Renal cortical epithelial cell (primary cell): ENCODE data around the gene SRSF10. TPM values are rescaled to one million over a fixed set of nuclear protein-coding genes. Genes with fewer than 3 reads are reported as not detected.
A peak's percentile ranks its signal among the peaks of the same experiment; 100 is the strongest.
"Not testable (repeated sequence)": the region's sequence is repeated elsewhere in the genome, so short reads cannot be mapped to it uniquely, and the experiment has no call there.

Experiments used
- DNase-seq: peaks from one replicate; pipeline ENCODE4 v3.0.0-alpha.2; 2011; ENCODE audit warnings: low read depth
- total RNA-seq: library from RNA; depleted of rRNA; stranded (reverse); fragments of >200 nt; gene quantifications from 2 replicates; pipeline ENCODE4 v1.2.3, GENCODE V29; 2014

The SRSF10 gene
- 87.5 and 132 TPM in 2 replicates for total RNA-seq

- peak; percentile 94 for DNase-seq
Measured at GRCh38 chr1:23979881-23980727, at the start of gene SRSF10. TSS of gene SRSF10 (minus strand) at chr1:23980327. CDS start at chr1:23980255, 72 bp downstream.

- DNase-seq, result peak; percentile 75
Measured at GRCh38 chr1:24027838-24028468, 47.8 kb upstream of the SRSF10 start.

- peak; percentile 96 for DNase-seq
Measured at GRCh38 chr1:24022581-24023361, 42.6 kb upstream of the SRSF10 start.

GRCh38 chr1:24021403-24022266, 41.5 kb upstream of the SRSF10 start:
- DNase-seq, result no peak

GRCh38 chr1:24020470-24020869, 40.3 kb upstream of the SRSF10 start:
- no peak for DNase-seq

DNA sequence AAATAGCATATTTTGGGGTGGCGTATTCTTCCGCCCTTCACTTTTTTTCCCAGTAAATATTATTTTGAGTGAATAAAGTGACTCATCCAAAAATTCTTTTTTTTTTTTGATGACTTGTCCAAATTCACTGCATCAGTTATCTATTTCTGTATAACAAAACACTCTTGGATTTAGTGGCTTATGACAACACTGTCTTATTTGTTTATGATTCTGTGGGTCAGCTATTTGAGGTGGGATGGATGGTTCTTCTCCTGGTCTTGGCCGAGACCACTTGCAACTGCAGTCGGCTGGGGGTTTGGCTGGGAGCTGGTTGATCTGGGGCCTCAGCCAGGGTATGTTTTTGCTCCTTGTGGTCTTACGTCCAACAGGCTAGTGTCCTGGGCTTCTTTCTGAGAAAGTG, 39.9 kb upstream of the SRSF10 start:
- no peak for DNase-seq

GRCh38 chr1:24018611-24019580, 38.8 kb upstream of the SRSF10 start:
- DNase-seq, result peak; percentile 99

DNA sequence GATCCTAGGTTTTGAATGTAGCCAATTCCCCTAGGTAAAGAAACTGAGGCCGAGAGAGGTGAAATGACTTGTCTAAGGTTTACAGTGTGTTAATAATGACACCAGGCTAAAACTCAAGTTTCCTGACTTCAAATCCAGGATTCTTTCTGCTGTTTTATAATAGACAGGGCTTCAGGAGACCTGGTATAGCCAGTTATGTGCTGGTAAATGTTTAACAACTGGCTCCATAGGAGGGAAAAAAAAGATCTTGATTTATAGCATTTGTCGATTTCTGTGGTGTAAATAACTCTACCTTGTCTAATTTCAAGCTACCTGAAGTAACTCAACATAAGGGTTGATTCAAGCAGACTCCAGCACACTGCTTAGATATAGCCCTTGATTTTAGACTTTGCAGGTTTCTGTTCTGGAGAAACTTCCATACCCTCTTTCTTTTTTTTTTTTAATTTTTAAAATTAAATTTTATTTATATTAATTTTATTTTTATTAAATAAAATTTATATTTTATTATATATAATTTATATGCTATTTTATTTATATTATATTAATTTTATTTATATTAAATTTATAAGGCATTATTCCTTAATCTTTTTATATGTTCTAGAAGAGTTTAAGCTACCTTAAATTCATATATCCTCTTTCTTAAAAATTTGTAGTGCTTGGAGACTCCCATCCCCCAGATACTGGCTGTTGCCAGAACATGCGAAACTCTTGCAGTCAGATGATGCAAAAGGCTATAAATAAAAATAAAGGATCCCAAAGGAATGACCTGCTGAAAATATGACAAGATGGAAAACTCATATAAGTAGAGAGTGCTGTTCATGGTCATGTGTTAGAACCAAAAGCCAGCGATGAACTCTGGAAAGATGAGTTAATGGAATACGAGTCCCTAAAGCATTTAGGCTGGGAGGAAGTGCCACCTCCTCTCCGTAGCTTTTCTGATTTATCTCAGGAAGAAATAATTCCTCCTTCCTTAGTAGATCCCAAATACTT, 35.4 kb upstream of the SRSF10 start:
- DNase-seq, result peak; percentile 52

- not testable (repeated sequence) for DNase-seq
Measured at GRCh38 chr1:24012878-24013277, 32.8 kb upstream of the SRSF10 start.

- DNase-seq, result no peak
Measured at GRCh38 chr1:24010650-24011049, 30.5 kb upstream of the SRSF10 start.

DNA sequence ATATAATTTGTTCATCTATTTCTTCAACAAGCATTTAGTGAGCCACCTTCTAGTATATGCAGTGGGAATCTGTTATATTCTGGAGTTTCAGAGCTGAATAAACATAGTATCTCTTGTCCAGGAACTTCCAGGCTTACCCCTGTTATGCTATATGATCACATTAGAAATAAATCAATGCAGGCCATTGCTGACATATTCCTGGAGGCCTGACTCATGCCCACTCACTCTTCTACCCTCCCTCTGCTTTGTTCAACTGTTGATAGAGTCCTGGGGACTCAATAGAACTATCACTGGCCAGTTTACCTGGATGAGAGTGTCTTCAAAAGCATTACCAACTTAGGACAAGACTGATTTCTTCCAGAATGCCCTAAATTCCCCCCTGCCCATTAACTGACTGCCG, 29.3 kb upstream of the SRSF10 start:
- DNase-seq, result peak; percentile 83

GRCh38 chr1:24008574-24009184, 28.6 kb upstream of the SRSF10 start:
- DNase-seq, result not testable (repeated sequence)

- no peak for DNase-seq
Measured at GRCh38 chr1:24007079-24007478, 27.0 kb upstream of the SRSF10 start.

DNA sequence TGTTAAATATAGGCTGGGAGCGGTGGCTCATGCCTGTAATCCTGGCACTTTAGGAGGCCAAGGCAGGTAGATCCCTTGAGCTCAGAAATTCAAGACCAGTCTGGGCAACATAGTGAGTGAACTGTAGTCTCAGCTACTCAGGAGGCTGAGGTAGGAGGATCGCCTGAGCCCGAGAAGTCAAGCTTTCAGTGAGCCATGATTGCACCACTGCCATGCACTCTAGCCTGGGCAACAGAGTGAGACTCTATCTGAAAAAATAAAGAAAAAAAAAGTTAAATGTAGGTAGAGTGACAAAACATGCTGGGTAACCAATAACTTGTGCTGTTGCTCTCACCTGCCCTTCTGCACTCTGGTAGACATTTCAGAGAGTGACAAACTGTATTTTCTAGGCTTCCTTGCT, 25.0 kb upstream of the SRSF10 start:
- DNase-seq, result no peak

- DNase-seq, result no peak
Measured at GRCh38 chr1:24004132-24004531, 24.0 kb upstream of the SRSF10 start.

- peak; percentile 96 for DNase-seq
Measured at GRCh38 chr1:24003331-24003972, 23.3 kb upstream of the SRSF10 start.

DNA sequence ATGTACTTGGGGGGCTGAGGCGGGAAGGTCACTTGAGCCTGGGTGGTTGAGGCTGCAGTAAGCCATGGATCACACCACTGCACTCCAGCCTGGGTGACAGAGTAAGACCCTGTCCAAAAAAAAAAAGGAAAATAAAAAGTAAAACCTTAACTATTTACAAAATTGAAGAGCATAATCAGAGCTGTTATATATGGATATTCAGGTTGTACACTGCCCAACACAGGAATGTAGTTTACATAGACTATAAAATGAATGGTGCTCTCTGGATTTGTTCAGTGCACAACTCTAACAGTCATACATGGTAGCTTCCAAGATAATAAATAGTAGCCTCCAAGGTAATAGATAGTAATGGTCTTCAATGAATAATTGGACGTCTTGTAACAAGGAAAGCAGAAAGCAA, 22.6 kb upstream of the SRSF10 start:
- no peak for DNase-seq

GRCh38 chr1:23999156-23999671, 19.1 kb upstream of the SRSF10 start:
- DNase-seq, result peak; percentile 32
